ENCODE data around the gene TRIM66. TPM values are rescaled to one million over a fixed set of nuclear protein-coding genes. Genes with fewer than 3 reads are reported as not detected.
"Not testable (repeated sequence)": the region's sequence is repeated elsewhere in the genome, so short reads cannot be mapped to it uniquely, and the experiment has no call there.

The TRIM66 gene
- total RNA-seq, 2 donors from 2014 or later, result 12.5 to 27.7 TPM

DNA sequence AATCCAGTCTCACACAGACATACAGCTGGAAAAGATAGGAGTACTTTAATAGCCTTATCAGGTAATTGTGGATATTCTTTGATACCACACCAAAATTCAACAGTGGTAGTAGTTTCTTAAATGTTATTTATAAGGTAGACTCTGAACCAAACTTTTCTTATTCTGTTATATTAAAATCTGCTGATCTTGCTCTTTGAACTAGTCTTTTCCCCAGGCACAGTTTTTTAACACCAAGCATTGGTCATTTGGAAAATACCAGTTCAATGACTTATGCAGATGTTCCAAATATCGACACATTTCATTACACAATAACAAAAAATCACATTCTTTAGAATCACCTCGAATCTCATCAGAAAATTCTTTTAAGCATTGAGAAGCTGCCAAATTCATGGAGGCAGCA, 7.6 kb downstream of the TRIM66 start:
- Mint-ChIP-seq H3K4me1 (ENCODE audit: low read depth in 2 of 2) (peaks cover 3 to 4% of the 10 kb centered on the region in 2 donors), H3K4me3 (no peak overlapping the region), H3K27me3 (no peaks in the 10 kb centered on the region), H3K36me3 (peaks cover 10% of the 10 kb centered on the region), H3K27ac (no peak overlapping the region), H3K9me3 (no peaks in the 10 kb centered on the region)
- ATAC-seq (no peak), DNase-seq (ENCODE audit: low spot score) (no peak)

DNA sequence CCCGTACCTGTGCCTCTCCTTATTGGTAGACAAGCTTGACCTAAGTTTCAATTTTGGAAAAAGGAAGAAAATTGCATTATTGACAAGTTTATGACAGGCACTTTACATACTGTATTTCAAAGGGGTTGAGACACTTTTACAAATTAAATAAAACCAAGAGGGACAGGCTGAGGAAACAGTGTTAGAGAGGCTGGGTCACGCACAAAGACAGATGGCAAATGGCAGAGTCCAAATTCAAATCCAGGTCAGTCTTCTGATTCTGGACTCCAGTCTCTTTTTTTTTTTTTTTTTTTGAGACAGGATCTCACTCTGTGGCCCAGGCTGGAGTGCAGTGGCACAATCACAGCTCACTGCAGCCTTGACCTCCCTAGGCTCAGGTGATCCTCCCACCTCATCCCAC, 10.1 kb downstream of the TRIM66 start:
- Mint-ChIP-seq H3K9me3 (no peaks in the 10 kb centered on the region), H3K27ac (no peak overlapping the region), H3K4me1 (ENCODE audit: low read depth in 2 of 2) (no peaks in the 10 kb centered on the region), H3K27me3 (no peaks in the 10 kb centered on the region), H3K4me3 (no peak overlapping the region), H3K36me3 (peaks cover 5% of the 10 kb centered on the region)
- ATAC-seq (no peak), DNase-seq (ENCODE audit: low spot score) (no peak)

DNA sequence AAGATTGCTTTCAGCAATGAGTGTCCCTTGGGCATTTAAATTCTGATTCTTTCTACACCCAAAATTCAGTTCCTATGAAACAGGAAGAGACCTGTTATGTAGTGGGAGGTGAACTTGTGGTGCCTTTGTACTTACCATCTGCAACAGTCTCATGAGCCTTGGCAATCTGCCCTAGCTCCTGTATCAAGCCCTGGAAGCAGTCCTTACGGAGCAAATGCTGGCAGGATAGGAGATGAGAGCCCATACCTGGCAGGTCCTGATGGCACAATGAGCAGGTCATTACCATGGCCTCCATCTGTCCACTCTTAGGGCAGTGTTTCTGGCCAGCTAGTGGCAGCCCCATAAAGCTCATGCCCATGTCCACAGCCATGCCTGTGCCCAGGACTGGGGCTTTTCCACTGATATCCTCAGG, 10.8 kb downstream of the TRIM66 start:
- H3K36me3 Mint-ChIP-seq, result peaks cover 5% of the 10 kb centered on the region
- DNase-seq (ENCODE audit: low spot score) (no peak), ATAC-seq (no peak)
- H3K27ac Mint-ChIP-seq, result no peak overlapping the region
- H3K27me3 Mint-ChIP-seq, result no peaks in the 10 kb centered on the region
- H3K4me1 Mint-ChIP-seq (ENCODE audit: low read depth in 2 of 2), result no peaks in the 10 kb centered on the region
- no peaks in the 10 kb centered on the region for H3K9me3 Mint-ChIP-seq
- no peak overlapping the region for H3K4me3 Mint-ChIP-seq

DNA sequence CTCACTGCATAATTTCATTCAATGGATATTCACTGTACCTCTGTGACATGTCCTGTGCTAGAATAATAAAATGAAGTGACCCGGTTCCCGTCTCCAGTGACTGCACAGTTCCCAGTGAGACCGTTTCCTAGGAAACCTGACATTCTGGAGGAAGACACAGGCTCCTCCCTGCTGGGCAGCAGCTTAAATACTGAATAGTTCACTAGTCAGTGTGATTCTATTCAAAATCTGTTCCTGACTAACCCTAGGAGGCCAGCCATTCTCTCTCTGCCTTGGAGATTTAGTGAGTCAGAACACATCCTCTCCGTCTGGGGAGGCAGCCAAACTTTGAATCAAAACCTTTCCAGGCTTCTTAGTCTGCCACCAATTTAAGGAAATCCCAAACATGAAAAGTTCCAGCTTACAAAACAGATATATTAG, 11.3 kb downstream of the TRIM66 start:
- Mint-ChIP-seq H3K9me3 (no peaks in the 10 kb centered on the region), H3K4me3 (no peak overlapping the region), H3K36me3 (peaks cover 5% of the 10 kb centered on the region), H3K27me3 (no peaks in the 10 kb centered on the region), H3K27ac (no peak overlapping the region), H3K4me1 (ENCODE audit: low read depth in 2 of 2) (no peaks in the 10 kb centered on the region)
- ATAC-seq (no peak), DNase-seq (ENCODE audit: low spot score) (no peak)

DNA sequence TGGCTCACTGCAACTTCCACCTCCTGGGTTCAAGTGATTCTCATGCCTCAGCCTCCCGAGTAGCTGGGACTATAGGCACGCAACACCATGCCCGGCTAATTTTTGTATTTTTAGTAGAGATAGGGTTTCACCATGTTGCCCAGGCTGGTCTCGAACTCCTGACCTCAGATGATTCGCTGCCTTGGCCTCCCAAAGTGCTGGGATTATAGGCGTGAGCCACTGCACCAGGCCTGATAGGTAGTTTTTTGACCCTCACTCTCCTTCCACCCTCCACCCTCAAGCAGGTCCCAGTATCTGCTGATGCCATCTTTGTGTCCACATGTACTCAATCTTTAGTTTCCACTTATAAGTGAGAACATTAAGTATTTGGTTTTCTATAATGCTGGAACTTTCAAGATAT, 12.4 kb downstream of the TRIM66 start:
- H3K36me3 Mint-ChIP-seq; H3K9me3 Mint-ChIP-seq; H3K27ac Mint-ChIP-seq; H3K27me3 Mint-ChIP-seq; H3K4me3 Mint-ChIP-seq; ATAC-seq; DNase-seq (ENCODE audit: low spot score); H3K4me1 Mint-ChIP-seq (ENCODE audit: low read depth in 2 of 2): not testable (repeated sequence)

DNA sequence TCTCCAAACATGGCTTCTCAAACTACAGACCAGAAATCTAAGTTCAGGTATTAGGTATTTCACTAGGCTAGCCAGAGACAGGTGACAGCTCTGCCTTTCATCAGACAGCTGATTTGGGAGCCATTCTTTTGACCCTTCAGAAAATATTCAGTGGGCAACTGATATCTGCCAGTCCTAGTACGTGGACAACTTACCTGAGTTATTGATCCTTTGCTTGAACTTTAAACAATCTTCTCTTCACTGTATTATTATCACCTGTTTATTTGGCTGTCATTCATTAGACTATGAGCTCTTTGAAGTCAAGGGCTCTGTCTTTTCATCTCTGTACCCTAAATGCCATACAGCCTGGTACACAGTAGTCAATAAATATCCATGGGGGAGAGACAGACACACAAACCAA, 17.2 kb downstream of the TRIM66 start:
- ATAC-seq, result no peak

DNA sequence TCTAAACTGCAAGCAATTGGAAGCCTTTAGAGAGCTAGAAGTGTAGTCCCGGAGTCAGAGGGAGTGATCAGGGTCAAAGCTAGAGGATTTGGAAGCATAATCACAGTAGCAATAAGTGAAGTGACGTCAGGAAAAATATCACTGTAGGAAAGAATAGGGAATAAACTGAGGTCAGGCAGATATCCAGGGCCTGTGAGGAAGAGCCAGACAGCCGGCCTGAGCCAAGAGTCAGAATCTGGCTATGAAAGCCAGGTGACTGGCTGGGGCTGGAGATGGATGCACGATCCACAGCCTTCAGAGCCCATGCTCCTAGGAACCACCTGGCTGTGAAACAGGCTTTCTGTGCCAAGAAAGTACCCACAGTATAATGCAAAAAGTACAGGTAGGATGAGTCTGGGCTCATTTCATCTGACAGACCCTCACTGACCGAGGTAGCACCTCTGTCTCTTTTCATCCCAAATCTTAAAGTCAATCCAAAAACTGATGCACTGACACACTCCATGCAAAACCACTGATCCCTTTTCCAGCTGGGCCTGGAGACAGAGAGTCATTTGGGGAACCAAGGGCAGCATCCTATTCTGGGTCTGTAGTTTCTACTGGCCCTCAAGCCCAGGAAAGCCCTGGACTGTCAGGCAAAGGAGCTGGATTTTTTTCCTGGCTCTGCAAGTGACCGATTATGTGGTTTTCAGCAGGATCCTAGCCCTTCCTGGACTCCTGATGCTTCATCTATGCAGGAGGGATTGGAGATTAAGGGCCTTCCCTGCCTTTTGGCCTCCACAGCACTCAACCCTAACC, 21.3 kb downstream of the TRIM66 start:
- H3K27ac Mint-ChIP-seq, result no peak overlapping the region

More for the DNA sequence above, 17.2 kb downstream of the TRIM66 start:
- no peak for DNase-seq (ENCODE audit: low spot score)
- Mint-ChIP-seq H3K4me3 (no peak overlapping the region), H3K9me3 (no peaks in the 10 kb centered on the region), H3K27me3 (no peaks in the 10 kb centered on the region), H3K27ac (no peak overlapping the region), H3K36me3 (no peaks in the 10 kb centered on the region), H3K4me1 (ENCODE audit: low read depth in 2 of 2) (no peaks in the 10 kb centered on the region)

DNA sequence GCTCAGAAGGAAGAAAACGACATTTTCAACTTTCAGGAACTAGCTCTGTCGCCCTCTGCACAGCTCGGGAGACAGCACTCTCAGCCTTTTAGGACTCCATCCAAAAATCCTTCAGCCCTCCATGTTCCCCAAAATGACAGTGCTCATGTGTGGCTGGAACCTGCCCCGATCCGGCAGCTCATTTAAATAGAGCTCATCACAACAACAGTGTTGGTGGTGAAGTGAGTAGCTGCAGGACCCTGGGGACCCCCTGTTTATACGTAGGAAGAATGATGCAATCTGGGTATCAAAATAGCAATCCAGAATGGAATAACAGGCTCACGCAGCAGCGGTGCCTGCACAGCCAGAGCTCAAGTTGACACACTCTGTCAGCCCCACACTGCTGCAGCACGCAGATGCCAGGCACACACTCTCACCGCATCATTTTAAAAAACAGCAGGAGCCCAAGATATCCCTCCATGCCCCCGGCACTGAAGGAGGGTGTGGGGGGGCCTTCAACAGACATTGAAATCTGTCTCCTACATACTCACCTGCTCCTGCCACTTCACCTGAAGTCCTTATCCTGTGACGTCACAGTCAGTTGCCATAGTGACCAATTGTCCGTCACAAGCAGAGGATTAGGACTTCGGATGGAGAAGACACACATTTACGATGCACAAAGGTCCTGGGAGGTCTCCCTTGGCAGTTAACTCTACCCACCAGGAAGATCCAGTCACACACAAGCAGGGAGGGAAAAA, 24.0 kb downstream of the TRIM66 start:
- Mint-ChIP-seq H3K36me3 (no peaks in the 10 kb centered on the region), H3K4me3 (no peak overlapping the region), H3K27ac (no peak overlapping the region), H3K9me3 (no peaks in the 10 kb centered on the region), H3K27me3 (no peaks in the 10 kb centered on the region), H3K4me1 (ENCODE audit: low read depth in 2 of 2) (peaks cover 3 to 5% of the 10 kb centered on the region in 2 donors)
- ATAC-seq, result no peak
- no peak for DNase-seq (ENCODE audit: low spot score)

More for the DNA sequence above, 21.3 kb downstream of the TRIM66 start:
- Mint-ChIP-seq H3K4me1 (ENCODE audit: low read depth in 2 of 2) (no peaks in the 10 kb centered on the region), H3K4me3 (no peak overlapping the region), H3K27me3 (no peaks in the 10 kb centered on the region), H3K36me3 (no peaks in the 10 kb centered on the region), H3K9me3 (no peaks in the 10 kb centered on the region)
- ATAC-seq (no peak), DNase-seq (ENCODE audit: low spot score) (no peak)

DNA sequence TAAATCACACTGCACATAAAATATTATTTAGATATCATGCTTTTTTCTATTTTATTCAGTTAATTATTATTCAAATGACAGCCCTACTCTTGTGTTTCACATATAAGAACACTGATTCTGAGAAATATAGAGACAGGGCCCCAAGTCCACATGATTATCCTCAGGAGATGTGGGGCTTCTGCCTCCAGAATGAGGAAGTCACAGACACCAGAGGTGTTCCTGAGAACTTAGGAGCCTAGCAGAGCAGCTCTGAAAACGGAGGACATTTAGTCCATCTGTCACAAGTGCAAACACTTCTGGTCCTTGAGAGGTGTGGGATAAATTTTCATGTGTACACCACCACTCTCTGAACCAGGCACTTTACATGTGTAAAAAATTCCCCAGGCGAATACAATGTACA, 26.2 kb downstream of the TRIM66 start:
- no peaks in the 10 kb centered on the region for H3K27me3 Mint-ChIP-seq
- H3K27ac Mint-ChIP-seq, result no peak overlapping the region
- no peak overlapping the region for H3K4me3 Mint-ChIP-seq
- no peaks in the 10 kb centered on the region for H3K9me3 Mint-ChIP-seq
- H3K36me3 Mint-ChIP-seq, result no peaks in the 10 kb centered on the region
- no peak for ATAC-seq
- no peak for DNase-seq (ENCODE audit: low spot score)
- H3K4me1 Mint-ChIP-seq (ENCODE audit: low read depth in 2 of 2), result peaks cover 3 to 5% of the 10 kb centered on the region in 2 donors

DNA sequence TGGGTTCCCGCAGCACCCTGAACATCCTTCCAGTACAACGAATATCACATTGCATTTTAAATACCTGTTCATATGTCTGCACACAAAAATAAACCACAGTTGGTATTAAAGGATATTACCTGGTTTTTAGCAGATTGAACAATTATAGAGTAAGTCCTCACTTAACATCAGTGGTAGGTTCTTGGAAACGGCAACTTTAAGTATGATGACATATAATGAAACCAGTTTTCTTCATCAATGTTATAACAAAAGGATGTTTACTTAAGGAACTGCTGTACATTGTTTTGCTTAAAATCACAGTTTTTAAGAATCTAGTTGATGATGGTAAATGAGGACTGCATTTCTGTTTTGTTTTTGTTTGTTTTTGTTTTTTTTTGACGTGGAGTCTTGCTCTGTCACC, 28.0 kb downstream of the TRIM66 start:
- no peaks in the 10 kb centered on the region for H3K27me3 Mint-ChIP-seq
- ATAC-seq (no peak), DNase-seq (ENCODE audit: low spot score) (no peak)
- H3K36me3 Mint-ChIP-seq, result no peaks in the 10 kb centered on the region
- no peak overlapping the region for H3K4me3 Mint-ChIP-seq
- peaks cover 3 to 5% of the 10 kb centered on the region in 2 donors for H3K4me1 Mint-ChIP-seq (ENCODE audit: low read depth in 2 of 2)
- H3K9me3 Mint-ChIP-seq, result no peaks in the 10 kb centered on the region
- H3K27ac Mint-ChIP-seq, result no peak overlapping the region

DNA sequence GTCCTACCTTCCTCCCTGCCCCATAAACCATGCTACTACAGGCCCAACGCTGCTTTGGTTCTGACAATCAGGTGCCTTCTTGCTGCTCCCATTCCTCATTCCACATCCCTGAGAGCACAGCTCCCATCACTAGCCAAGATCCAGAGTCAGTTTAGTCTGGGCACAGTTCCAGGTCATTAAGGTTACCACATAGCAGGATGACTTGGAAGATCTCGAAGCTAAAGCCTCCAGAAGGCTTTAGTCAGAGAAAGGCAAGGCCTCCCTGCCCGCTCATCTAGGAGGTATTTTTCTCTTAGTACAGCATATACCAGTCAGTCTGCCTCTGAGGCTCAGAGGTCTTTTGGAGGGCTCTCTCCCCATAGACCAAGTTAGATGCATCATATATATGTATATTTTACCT, 30.3 kb downstream of the TRIM66 start:
- no peak for ATAC-seq
- no peak overlapping the region for H3K27ac Mint-ChIP-seq

DNA sequence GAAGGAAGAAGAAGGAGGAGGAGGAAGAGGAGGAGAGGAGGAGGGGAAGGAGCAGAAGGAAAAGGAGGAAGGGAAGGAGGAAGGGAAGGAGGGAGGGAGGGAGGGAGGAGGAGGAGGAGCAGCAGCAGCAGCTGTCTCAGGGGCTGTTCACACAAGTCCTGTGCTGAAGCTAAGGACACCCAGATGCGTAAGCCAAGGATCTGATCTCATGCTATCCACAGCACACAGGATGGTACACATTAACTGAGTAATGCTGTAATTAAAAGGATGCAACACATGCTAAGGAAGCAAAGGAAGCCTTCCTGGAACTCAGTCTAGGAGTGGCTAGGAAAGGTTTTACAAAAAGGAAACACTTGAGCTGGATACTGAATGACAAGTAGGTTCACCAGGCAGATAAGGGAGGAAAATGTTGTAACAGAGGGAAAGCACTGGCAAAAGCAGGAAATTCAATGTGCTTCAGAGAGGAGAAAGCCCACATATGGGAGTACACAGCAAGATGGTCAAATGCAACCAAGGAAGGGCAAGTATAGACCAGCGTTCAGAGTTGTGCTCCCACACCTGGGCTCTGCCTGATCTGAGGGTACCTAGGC, 32.0 kb downstream of the TRIM66 start:
- H3K27ac Mint-ChIP-seq, result no peak overlapping the region
- no peak for ATAC-seq
- DNase-seq (ENCODE audit: low spot score), result no peak
- no peaks in the 10 kb centered on the region for H3K9me3 Mint-ChIP-seq
- peaks cover 3 to 5% of the 10 kb centered on the region in 2 donors for H3K4me1 Mint-ChIP-seq (ENCODE audit: low read depth in 2 of 2)
- H3K36me3 Mint-ChIP-seq, result no peaks in the 10 kb centered on the region
- no peak overlapping the region for H3K4me3 Mint-ChIP-seq
- H3K27me3 Mint-ChIP-seq, result no peaks in the 10 kb centered on the region

More for the DNA sequence above, 30.3 kb downstream of the TRIM66 start:
- Mint-ChIP-seq H3K4me3 (no peak overlapping the region), H3K36me3 (no peaks in the 10 kb centered on the region), H3K4me1 (ENCODE audit: low read depth in 2 of 2) (peaks cover 3 to 5% of the 10 kb centered on the region in 2 donors), H3K27me3 (no peaks in the 10 kb centered on the region), H3K9me3 (no peaks in the 10 kb centered on the region)
- DNase-seq (ENCODE audit: low spot score), result no peak

DNA sequence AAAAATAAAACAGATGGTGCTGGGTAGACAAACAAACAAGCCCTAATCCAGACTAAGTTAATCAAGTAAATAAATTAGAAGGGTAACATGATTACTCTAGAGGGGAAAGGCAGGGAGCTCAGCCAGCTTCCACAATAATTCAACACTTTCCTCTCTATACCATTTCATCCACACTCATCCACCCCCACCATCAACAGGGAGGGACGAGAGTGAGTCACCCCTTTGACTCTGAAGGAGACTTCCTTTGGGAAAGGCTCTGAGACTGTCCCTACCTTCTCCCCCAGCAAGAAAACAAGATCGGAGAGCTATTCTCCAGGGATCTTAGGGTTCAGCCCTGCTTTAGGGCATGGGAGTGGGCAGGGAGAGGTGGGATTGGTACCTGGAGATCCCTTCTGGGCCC, 33.1 kb downstream of the TRIM66 start:
- Mint-ChIP-seq H3K4me1 (ENCODE audit: low read depth in 2 of 2) (peaks cover 2 to 4% of the 10 kb centered on the region in 2 donors), H3K36me3 (no peaks in the 10 kb centered on the region), H3K27me3 (no peaks in the 10 kb centered on the region), H3K4me3 (no peak overlapping the region), H3K27ac (no peak overlapping the region), H3K9me3 (no peaks in the 10 kb centered on the region)
- ATAC-seq (no peak), DNase-seq (ENCODE audit: low spot score) (no peak)

DNA sequence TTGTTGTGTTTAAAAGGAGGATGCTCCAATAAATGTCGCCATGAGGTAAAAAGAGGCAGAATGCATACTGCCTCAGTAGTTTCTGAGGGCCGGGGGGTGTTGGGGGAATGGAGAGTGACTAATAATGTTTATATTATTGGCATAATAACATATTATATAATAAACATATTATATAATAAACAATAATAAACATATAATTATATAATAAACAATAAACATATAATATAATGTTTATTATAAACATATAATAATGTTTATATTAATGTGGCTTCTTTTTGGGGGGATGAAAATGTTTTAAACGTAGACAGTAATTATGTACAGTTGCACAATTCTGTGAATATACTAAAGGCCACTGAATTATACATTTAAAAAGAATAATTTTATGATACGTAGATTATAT, 35.6 kb downstream of the TRIM66 start:
- no peaks in the 10 kb centered on the region for H3K36me3 Mint-ChIP-seq
- no peaks in the 10 kb centered on the region for H3K27me3 Mint-ChIP-seq
- H3K4me3 Mint-ChIP-seq, result no peak overlapping the region
- no peak for ATAC-seq
- no peaks in the 10 kb centered on the region for H3K9me3 Mint-ChIP-seq
- H3K27ac Mint-ChIP-seq, result no peak overlapping the region
- DNase-seq (ENCODE audit: low spot score), result no peak
- no peaks in the 10 kb centered on the region for H3K4me1 Mint-ChIP-seq (ENCODE audit: low read depth in 2 of 2)
